WTC11 (cell line): ENCODE measurements around the gene COA1. TPM values are rescaled to one million over a fixed set of nuclear protein-coding genes. Genes with fewer than 3 reads are reported as not detected.
"Not testable (repeated sequence)": the region's sequence is repeated elsewhere in the genome, so short reads cannot be mapped to it uniquely, and the experiment has no call there.

ENCODE experiments used
- ATAC-seq: fragments of 200-7000 bp; cut with Tn5 transposase; 2 replicates; pipeline ENCODE4 v1.10.0; 2021; ENCODE audit warnings: mild to moderate bottlenecking, moderate library complexity
- CTCF ChIA-PET: fragments of 300-600 bp; sonication (Branson Sonifier 250); formaldehyde crosslinking; loops from one replicate; lab custom pipeline; 2021; ENCODE audit warnings: antibody characterized with exemption; lab: Charles Lee
- POLR2A ChIA-PET: fragments of 350-600 bp; sonication (Branson Sonifier 250); formaldehyde crosslinking; loops from one replicate; lab custom pipeline; 2021; ENCODE audit warnings: antibody characterized with exemption; lab: Charles Lee
- DNase-seq: peaks from one replicate; pipeline ENCODE4 v3.0.0; 2021; ENCODE audit warnings: low spot score
- H3K27ac Mint-ChIP-seq: 2 replicates; pipeline ENCODE4 v1.8.0; 2021; ENCODE audit warnings: mixed read lengths
- H3K27me3 Mint-ChIP-seq: 2 replicates; pipeline ENCODE4 v1.8.0; 2021; ENCODE audit warnings: low read depth, mild to moderate bottlenecking, moderate library complexity, mixed read lengths
- H3K36me3 Mint-ChIP-seq: 2 replicates; pipeline ENCODE4 v1.8.0; 2021; ENCODE audit warnings: mixed read lengths
- H3K4me1 Mint-ChIP-seq: 2 replicates; pipeline ENCODE4 v1.8.0; 2022; ENCODE audit warnings: mixed read lengths
- H3K4me3 Mint-ChIP-seq: 2 replicates; pipeline ENCODE4 v1.8.0; 2021; ENCODE audit warnings: mild to moderate bottlenecking, moderate library complexity, mixed read lengths
- H3K9me3 Mint-ChIP-seq: 2 replicates; pipeline ENCODE4 v1.8.0; 2021; ENCODE audit warnings: mixed read lengths
- FOXP1 ChIP-seq: sonication (generic); formaldehyde crosslinking; IDR thresholded peaks from 2 replicates; pipeline ENCODE4 v1.8.0; 2022; ENCODE audit warnings: missing genetic modification reagents, mild to moderate bottlenecking, moderate library complexity, borderline replicate concordance
- GABPB1 ChIP-seq: sonication (generic); formaldehyde crosslinking; IDR thresholded peaks from 2 replicates; pipeline ENCODE4 v1.8.1; 2023; ENCODE audit warnings: mild to moderate bottlenecking, missing genetic modification reagents
- IRF2 ChIP-seq: sonication (generic); formaldehyde crosslinking; IDR thresholded peaks from 2 replicates; pipeline ENCODE4 v1.8.0; 2022; ENCODE audit warnings: low read depth, missing genetic modification reagents, borderline replicate concordance
- JAZF1 ChIP-seq: fragments of 250-450 bp; sonication (Bioruptor Pico); IDR thresholded peaks from 2 replicates; pipeline ENCODE4 v1.9.0; 2021; ENCODE audit warnings: moderate library complexity, mild to moderate bottlenecking, inconsistent platforms
- KAT7 ChIP-seq: sonication (generic); formaldehyde crosslinking; IDR thresholded peaks from 2 replicates; pipeline ENCODE4 v1.8.1; 2023; ENCODE audit warnings: missing genetic modification reagents, mild to moderate bottlenecking, borderline replicate concordance
- NFE2L1 ChIP-seq: sonication (generic); formaldehyde crosslinking; IDR thresholded peaks from 2 replicates; pipeline ENCODE4 v1.8.1; 2023; ENCODE audit warnings: missing genetic modification reagents
- NR1H2 ChIP-seq: sonication (generic); formaldehyde crosslinking; IDR thresholded peaks from 2 replicates; pipeline ENCODE4 v1.9.0; 2021; ENCODE audit warnings: mild to moderate bottlenecking, moderate library complexity, missing genetic modification reagents
- OVOL2 ChIP-seq: fragments of 250-450 bp; sonication (Bioruptor Pico); IDR thresholded peaks from 2 replicates; pipeline ENCODE4 v1.9.0; 2021; ENCODE audit warnings: mild to moderate bottlenecking, borderline replicate concordance
- RELA ChIP-seq: sonication (generic); formaldehyde crosslinking; IDR thresholded peaks from 2 replicates; pipeline ENCODE4 v1.8.1; 2022; ENCODE audit warnings: missing genetic modification reagents, mild to moderate bottlenecking, borderline replicate concordance
- ZBTB21 ChIP-seq: sonication (generic); formaldehyde crosslinking; IDR thresholded peaks from 2 replicates; pipeline ENCODE4 v1.8.1; 2023; ENCODE audit warnings: mild to moderate bottlenecking, missing genetic modification reagents, borderline replicate concordance
- ZNF232 ChIP-seq: sonication (generic); formaldehyde crosslinking; IDR thresholded peaks from 2 replicates; pipeline ENCODE4 v1.8.0; 2022; ENCODE audit warnings: mild to moderate bottlenecking, missing genetic modification reagents
- ZNF263 ChIP-seq: sonication (generic); formaldehyde crosslinking; IDR thresholded peaks from 2 replicates; pipeline ENCODE4 v1.8.1; 2022; ENCODE audit warnings: low read depth, mild to moderate bottlenecking, moderate library complexity, missing genetic modification reagents
- ZNF317 ChIP-seq: sonication (generic); formaldehyde crosslinking; IDR thresholded peaks from 2 replicates; pipeline ENCODE4 v1.8.1; 2023; ENCODE audit warnings: low read depth, mild to moderate bottlenecking, moderate library complexity, missing genetic modification reagents, borderline replicate concordance
- ZNF671 ChIP-seq: fragments of 250-450 bp; sonication (Bioruptor Pico); IDR thresholded peaks from 2 replicates; pipeline ENCODE4 v1.8.0; 2021; ENCODE audit warnings: mild to moderate bottlenecking
- total RNA-seq: library from RNA; stranded (reverse); gene quantifications from 3 replicates; pipeline ENCODE4 v1.2.3, GENCODE V29; 2021
- TF ChIP-seq, protein P1 (sequence below): sonication (generic); formaldehyde crosslinking; IDR thresholded peaks from 2 replicates; pipeline ENCODE4 v1.8.1; 2022; ENCODE audit warnings: low read depth, missing genetic modification reagents, borderline replicate concordance
- TF ChIP-seq, protein P2 (sequence below): fragments of 200-600 bp; IDR thresholded peaks from 2 replicates; pipeline ENCODE4 v1.8.0; 2022; ENCODE audit warnings: antibody characterized with exemption
- TF ChIP-seq, protein P3 (sequence below): sonication (generic); formaldehyde crosslinking; conservative IDR thresholded peaks from 2 replicates; pipeline ENCODE4 v1.8.1; 2023; ENCODE audit warnings: mild to moderate bottlenecking, low read depth, missing genetic modification reagents, moderate library complexity
- TF ChIP-seq, protein P4 (sequence below): sonication (generic); formaldehyde crosslinking; IDR thresholded peaks from 2 replicates; pipeline ENCODE4 v1.8.1; 2022; ENCODE audit warnings: low read depth, mild to moderate bottlenecking, moderate library complexity, missing genetic modification reagents, borderline replicate concordance
- TF ChIP-seq, protein P5 (sequence below): fragments of 250-450 bp; sonication (Bioruptor Pico); IDR thresholded peaks from 2 replicates; pipeline ENCODE4 v1.8.0; 2021; ENCODE audit warnings: mild to moderate bottlenecking

Gene COA1
- total RNA-seq, 1 experiment from 2014 or later: 132 TPM

DNA sequence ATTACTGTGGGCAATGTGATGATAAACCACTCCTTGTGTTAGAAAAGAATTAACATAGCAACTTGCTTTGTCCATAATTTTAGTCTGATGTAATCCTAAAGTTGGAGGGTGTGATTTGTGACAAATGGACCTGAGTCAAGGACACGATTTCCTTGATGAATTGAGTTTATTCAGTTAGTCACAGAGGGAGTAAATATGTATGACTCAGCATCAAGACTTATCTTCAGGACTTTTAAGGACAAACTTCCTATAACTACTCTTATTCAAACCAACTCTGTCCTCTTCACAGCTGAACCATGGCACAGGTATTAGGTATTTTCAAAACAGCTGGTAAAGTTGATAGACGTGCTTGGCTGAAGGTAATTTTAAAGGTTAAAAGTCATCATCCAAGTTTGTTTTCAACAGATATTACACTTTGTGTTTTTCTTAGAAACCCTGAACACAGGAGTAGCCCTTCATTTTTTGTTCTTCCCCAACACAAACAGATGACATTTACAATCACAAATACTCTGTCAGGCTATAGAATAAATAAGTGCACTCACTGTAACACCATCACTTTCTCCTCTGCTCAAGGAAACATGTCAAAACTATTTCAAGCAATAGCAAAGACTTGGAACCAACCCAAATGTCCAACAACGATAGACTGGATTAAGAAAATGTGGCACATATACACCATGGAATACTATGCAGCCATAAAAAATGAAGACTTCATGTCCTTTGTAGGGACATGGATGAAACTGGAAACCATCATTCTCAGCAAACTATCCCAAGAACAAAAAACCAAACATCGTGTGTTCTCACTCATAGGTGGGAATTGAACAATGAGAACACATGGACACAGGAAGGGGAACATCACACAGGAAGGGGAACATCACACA is 54.5 kb downstream of the COA1 start:
- CTCF ChIA-PET: interaction anchor here (0.6 to 1.6 kb wide), 2 partner anchors 12 to 92 kb away, joined by 3 to 5 read pairs; partner anchors contain the start of gene STK17A
- no peak for TF ChIP-seq KAT7 (CRISPR knock-in tag)
- TF ChIP-seq ZNF317 (CRISPR knock-in tag): no peak
- peak; percentile 92 for TF ChIP-seq GABPB1 (CRISPR knock-in tag)
- Mint-ChIP-seq H3K4me1 (peaks cover 23% of the 10 kb centered on the region), H3K27ac (no peak overlapping the region), H3K9me3 (peaks cover 41% of the 10 kb centered on the region), H3K4me3 (no peak overlapping the region), H3K36me3 (peaks cover 28% of the 10 kb centered on the region), H3K27me3 (no peaks in the 10 kb centered on the region)
- POLR2A ChIA-PET: no interaction called here
- DNase-seq: no peak
- no peak for ATAC-seq

DNA sequence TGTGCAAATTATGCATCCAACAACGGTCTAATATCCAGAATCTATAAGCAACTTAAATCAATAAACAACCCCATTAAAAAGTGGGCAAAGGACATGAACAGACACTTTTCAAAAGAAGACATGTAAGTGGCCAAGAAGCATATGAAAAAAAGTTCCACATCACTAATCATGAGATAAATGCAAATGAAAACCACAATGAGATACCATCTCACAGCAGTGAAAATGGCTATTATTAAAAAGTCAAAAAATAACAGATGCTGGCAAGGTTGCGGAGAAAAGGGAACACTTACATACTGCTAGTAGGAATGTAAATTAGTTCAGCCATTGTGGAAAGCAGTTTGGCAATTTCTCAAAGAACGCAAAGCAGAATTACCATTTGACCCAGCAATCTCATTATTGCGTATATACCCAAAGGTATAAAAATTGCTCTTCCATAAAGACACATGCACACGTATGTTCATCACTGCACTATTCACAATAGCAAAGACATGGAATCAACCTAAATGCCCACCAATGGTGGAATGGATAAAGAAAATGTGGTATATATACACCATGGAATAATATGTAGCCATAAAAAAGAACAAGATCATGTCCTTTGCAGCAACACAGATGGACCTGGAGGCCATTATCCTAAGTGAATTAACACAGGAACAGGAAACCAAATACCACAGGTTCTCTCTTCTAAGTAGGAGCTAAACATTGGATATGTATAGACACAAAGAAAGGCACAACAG is 55.9 kb downstream of the COA1 start:
- peaks cover 34% of the 10 kb centered on the region for H3K36me3 Mint-ChIP-seq
- H3K9me3 Mint-ChIP-seq: peaks cover 47% of the 10 kb centered on the region
- H3K27me3 Mint-ChIP-seq, H3K4me3 Mint-ChIP-seq, DNase-seq, POLR2A ChIA-PET, ATAC-seq, H3K27ac Mint-ChIP-seq: not testable (repeated sequence)
- CTCF ChIA-PET: interaction anchor here (0.6 to 1.6 kb wide), 2 partner anchors 10 to 91 kb away, joined by 3 to 5 read pairs; partner anchors contain the start of gene STK17A
- peaks cover 34% of the 10 kb centered on the region for H3K4me1 Mint-ChIP-seq

DNA sequence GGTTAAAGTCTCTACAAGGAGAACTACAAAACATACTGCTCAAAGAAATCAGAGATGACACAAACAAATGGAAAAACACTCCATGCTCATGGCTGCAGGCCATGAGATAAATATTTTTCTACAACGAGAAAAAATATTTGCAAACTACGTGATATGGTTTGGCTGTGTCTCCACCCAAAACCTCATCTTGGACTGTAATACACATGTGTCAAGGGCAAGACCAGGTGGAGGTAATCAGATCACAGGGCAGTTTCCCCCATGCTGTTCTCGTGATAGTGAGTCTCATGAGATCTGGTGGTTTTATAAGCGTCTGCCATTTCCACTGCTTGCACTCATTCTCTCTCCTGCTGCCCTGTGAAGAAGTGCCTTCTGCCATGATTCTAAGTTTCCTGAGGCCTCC is 57.8 kb downstream of the COA1 start:
- Mint-ChIP-seq H3K9me3 (peaks cover 61% of the 10 kb centered on the region), H3K27ac (peak overlapping the region; percentile 54; the same call in 1 of the 2 replicates), H3K4me3 (no peak overlapping the region), H3K27me3 (no peaks in the 10 kb centered on the region), H3K36me3 (peaks cover 53% of the 10 kb centered on the region), H3K4me1 (peaks cover 40% of the 10 kb centered on the region)
- DNase-seq (no peak), ATAC-seq (no peak)
- CTCF ChIA-PET: no interaction called here
- POLR2A ChIA-PET: no interaction called here
- TF ChIP-seq, protein P1, sequence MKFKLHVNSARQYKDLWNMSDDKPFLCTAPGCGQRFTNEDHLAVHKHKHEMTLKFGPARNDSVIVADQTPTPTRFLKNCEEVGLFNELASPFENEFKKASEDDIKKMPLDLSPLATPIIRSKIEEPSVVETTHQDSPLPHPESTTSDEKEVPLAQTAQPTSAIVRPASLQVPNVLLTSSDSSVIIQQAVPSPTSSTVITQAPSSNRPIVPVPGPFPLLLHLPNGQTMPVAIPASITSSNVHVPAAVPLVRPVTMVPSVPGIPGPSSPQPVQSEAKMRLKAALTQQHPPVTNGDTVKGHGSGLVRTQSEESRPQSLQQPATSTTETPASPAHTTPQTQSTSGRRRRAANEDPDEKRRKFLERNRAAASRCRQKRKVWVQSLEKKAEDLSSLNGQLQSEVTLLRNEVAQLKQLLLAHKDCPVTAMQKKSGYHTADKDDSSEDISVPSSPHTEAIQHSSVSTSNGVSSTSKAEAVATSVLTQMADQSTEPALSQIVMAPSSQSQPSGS (CRISPR knock-in tag): no peak
- TF ChIP-seq, protein P2, sequence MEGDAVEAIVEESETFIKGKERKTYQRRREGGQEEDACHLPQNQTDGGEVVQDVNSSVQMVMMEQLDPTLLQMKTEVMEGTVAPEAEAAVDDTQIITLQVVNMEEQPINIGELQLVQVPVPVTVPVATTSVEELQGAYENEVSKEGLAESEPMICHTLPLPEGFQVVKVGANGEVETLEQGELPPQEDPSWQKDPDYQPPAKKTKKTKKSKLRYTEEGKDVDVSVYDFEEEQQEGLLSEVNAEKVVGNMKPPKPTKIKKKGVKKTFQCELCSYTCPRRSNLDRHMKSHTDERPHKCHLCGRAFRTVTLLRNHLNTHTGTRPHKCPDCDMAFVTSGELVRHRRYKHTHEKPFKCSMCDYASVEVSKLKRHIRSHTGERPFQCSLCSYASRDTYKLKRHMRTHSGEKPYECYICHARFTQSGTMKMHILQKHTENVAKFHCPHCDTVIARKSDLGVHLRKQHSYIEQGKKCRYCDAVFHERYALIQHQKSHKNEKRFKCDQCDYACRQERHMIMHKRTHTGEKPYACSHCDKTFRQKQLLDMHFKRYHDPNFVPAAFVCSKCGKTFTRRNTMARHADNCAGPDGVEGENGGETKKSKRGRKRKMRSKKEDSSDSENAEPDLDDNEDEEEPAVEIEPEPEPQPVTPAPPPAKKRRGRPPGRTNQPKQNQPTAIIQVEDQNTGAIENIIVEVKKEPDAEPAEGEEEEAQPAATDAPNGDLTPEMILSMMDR: no peak
- TF ChIP-seq OVOL2 (CRISPR knock-in tag): no peak
- no peak for TF ChIP-seq ZNF671 (CRISPR knock-in tag)
- TF ChIP-seq ZNF263 (CRISPR knock-in tag): no peak
- TF ChIP-seq NR1H2 (CRISPR knock-in tag): no peak
- TF ChIP-seq, protein P3, sequence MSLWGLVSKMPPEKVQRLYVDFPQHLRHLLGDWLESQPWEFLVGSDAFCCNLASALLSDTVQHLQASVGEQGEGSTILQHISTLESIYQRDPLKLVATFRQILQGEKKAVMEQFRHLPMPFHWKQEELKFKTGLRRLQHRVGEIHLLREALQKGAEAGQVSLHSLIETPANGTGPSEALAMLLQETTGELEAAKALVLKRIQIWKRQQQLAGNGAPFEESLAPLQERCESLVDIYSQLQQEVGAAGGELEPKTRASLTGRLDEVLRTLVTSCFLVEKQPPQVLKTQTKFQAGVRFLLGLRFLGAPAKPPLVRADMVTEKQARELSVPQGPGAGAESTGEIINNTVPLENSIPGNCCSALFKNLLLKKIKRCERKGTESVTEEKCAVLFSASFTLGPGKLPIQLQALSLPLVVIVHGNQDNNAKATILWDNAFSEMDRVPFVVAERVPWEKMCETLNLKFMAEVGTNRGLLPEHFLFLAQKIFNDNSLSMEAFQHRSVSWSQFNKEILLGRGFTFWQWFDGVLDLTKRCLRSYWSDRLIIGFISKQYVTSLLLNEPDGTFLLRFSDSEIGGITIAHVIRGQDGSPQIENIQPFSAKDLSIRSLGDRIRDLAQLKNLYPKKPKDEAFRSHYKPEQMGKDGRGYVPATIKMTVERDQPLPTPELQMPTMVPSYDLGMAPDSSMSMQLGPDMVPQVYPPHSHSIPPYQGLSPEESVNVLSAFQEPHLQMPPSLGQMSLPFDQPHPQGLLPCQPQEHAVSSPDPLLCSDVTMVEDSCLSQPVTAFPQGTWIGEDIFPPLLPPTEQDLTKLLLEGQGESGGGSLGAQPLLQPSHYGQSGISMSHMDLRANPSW (CRISPR knock-in tag): no peak
- TF ChIP-seq ZNF232: no peak
- no peak for TF ChIP-seq RELA (CRISPR knock-in tag)
- TF ChIP-seq, protein P4, sequence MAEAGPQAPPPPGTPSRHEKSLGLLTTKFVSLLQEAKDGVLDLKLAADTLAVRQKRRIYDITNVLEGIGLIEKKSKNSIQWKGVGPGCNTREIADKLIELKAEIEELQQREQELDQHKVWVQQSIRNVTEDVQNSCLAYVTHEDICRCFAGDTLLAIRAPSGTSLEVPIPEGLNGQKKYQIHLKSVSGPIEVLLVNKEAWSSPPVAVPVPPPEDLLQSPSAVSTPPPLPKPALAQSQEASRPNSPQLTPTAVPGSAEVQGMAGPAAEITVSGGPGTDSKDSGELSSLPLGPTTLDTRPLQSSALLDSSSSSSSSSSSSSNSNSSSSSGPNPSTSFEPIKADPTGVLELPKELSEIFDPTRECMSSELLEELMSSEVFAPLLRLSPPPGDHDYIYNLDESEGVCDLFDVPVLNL (CRISPR knock-in tag): no peak
- no peak for TF ChIP-seq IRF2
- TF ChIP-seq, protein P5, sequence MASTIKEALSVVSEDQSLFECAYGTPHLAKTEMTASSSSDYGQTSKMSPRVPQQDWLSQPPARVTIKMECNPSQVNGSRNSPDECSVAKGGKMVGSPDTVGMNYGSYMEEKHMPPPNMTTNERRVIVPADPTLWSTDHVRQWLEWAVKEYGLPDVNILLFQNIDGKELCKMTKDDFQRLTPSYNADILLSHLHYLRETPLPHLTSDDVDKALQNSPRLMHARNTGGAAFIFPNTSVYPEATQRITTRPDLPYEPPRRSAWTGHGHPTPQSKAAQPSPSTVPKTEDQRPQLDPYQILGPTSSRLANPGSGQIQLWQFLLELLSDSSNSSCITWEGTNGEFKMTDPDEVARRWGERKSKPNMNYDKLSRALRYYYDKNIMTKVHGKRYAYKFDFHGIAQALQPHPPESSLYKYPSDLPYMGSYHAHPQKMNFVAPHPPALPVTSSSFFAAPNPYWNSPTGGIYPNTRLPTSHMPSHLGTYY (CRISPR knock-in tag): no peak
- no peak for TF ChIP-seq GABPB1 (CRISPR knock-in tag)
- TF ChIP-seq JAZF1 (CRISPR knock-in tag): no peak
- no peak for TF ChIP-seq ZBTB21 (CRISPR knock-in tag)
- no peak for TF ChIP-seq FOXP1 (CRISPR knock-in tag)
- TF ChIP-seq NFE2L1 (CRISPR knock-in tag): no peak
